HG03521 (cell line): ENCODE results near the gene POMT2.

Experiments used
- ATAC-seq: cut with Tn5 transposase; IDR thresholded peaks from one replicate; pipeline ENCODE4 v1.9.1; 2021; ENCODE audit warnings: mild to moderate bottlenecking, moderate library complexity; ENCODE audit not compliant: unreplicated experiment

Gene POMT2

DNA sequence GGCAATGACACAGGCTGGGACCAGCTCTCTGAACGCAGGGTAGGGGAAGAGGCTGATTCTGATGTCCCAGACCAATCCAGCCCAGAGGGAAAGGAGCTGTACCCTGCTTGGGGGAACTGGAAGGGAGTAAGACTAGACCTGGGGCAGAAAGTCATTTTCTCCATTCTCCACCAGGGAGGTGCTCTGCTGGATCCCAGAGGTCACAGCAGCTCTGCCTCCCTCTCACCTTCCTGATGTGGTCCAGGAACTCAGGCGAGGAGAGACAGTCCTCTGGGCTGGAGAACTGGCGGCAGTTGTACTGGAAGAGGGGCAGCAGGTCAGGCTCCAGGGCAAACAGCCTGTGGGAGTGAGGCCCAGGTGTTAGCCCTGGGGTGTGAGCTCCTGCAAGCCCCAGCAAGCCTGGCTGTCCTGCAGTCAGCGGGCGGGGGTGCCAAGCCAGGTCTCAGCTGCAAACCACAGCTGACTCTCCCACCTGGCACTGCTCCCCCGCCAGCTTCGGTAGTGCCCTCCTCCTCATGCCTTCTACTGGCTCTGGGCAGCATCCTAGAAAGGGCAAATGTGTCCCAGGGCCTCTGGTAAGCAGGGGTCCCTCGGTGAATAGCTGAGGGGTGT, 51.6 kb downstream of the POMT2 start:
- no peak for ATAC-seq

DNA sequence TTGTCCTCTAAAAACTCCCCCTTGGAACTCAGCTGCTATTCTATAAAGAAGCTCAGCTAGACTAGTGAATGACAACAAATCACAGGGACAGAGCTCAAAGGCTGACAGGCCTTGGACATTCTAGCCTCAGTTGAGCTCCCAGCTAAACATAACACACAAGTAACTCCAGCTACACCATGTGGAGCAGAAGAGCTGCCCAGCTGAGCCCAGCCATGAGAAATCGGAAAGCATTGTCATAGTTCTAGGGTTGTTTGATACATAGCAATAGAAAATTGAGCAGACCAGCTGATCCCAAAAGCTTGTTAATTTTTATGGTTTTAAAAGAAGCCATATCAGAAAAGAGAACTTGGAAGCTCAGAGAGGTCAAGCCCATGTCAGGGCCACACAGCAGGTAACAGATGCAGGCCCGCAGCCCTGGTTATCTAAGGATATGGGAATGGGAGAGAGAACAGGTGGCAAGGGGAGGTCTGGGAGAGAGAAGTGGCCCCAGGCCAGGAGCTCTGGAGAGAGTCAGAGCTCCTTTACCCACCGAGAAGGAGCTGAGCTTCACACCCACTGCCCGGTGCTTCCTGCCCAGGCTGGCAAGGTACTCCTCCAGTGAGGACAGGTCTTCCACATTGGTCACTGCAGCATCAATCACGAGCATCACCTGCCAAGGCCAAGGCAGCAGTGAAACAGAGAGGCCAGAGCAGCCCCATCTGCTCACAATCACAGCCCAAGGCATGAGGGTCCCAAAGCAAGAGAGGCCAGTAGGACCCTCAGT, 52.6 kb downstream of the POMT2 start:
- no peak for ATAC-seq

DNA sequence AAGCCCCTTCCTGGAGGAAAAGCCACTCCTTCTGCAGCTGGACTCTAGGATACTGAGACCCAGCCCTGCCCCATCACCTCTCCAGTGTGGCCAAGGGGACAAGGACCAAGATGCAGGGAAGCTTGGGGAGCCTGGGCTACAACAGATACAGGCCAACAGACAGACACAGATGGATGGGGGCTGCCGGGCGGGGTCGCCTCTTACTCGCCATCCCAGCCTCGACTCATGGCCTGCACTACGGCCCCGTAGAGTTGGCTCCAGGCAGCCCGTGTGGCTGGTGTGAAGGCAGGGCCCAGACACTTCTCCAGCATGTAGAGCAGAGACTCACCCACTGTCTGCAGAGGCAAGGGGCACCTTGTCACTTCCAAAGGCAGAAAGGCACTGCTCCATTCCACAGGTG, 54.3 kb downstream of the POMT2 start:
- no peak for ATAC-seq

DNA sequence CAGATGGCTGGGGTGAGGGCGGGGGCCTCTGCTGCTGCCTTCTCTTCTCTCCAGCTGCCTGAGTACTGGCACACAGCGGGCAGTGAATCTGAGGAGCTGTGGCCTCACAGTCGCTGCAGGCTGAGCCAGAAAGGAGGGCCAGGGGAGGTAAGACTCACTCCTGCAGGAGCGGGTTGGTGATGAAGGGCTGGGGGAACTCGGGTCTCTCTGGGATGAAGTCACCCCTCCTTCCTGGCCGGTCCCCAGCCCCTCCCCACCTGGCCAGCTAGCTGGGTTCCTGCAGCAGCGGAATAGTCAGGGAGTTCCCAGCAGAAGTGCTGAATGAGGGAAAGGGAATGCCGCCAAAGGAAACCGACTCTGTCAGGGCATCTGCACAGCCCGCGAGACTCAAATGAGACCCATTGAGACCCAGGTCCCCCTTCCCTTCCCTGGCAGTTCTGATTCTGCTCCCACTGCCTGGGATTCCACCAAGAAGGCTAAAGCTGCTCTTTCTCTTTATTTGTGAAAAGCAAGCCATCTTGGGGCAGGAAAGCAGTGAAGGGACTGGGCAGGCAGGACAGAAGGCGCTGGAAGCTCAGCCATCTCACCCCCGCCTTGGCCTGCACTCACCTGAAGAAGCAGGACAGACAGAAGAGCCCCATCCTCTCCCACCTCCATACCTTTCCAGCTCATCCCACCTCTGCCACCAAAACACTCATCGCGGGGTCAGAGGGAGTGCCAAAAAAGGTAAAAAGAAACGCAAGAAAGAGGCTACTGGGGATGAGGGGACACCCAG, 54.9 kb downstream of the POMT2 start:
- no peak for ATAC-seq

DNA sequence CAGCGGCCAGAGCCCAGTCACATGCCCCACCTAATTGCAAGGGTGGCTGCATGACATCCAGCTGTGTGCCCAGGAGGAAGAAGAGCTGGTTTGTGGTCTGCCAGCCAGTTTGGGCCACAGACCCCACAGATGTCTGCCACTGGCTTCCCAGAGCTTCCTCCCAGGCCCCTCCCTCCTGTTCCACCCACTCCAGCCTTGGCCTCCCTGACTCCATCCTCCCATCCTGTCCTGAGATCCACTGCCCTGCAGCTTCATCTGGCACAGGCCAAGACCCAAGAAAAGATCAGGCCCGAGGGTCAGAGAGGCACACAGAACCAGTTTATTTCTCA, 55.5 kb downstream of the POMT2 start:
- no peak for ATAC-seq

DNA sequence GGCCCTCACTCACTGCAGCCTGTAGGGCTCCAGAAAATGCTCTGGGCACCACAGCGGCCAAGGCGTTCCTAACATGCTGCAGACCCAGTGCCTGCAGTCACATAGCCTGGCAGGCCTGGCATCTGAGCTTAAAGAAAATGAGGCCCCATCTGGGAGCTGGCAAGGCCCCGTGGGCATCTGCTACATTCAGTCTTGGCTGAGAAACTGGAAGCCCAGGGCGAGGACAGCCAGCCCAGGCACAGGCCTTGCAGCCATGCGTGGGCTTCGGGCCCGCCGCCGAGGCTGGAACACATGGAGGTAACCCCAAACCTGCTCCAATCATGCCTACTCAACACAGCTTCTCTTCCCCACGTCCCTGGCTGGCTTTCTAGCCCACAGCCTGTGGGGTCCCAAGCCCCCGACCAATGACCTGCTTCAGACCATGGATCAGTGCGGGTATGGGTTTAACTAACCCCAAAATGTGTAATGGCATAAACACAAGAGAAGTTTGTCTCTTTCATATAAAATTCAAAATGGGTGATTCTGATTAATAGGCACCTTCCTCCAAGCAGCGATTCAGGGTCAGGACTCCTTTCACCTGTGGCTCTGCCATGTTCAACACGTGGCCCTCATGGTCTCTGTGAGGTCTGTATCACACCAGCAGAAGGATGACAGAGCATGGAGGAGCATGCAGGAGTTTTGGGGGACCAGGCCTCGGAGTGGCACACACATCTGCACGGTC, 56.1 kb downstream of the POMT2 start:
- no peak for ATAC-seq

DNA sequence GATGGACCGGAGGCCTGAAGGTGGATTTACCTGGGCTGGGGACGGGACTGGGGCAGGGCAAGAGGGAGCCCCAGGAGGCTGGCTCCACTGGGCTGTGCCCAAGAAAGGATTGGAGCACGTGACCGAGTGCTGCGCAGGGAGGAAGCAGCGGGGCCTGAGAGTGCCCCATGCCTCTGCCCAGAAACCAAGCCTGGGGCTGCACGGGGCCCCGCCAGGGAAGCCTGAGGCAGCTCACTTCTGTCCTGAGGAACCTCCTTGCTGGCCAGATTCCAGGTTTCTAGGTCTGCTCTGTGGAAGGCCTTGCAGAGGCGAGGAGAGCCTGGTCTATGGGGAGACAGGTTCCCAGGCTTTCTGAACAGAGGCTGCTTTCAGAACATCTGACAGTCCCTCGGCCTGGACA, 60.1 kb downstream of the POMT2 start:
- ATAC-seq = no peak

DNA sequence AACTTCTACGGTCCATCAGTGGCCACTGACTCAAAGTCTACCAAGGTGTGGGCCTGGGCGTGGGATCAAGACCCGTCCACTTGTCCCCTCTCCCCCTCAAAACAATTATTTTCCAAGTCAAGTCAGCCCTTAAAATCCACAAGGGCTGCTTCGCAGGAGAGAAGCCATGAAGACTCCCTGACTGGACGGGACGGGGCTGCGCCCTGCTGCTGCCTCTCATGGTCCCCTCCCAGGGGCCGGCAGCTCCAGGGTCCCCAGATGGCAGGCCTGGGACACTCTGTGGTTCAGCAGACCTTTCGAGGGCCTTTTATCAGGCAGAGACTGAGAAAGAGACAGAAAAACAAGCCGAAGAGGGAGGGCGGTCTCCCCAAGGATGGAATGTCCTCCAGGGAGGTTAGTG, 60.5 kb downstream of the POMT2 start:
- no peak for ATAC-seq

DNA sequence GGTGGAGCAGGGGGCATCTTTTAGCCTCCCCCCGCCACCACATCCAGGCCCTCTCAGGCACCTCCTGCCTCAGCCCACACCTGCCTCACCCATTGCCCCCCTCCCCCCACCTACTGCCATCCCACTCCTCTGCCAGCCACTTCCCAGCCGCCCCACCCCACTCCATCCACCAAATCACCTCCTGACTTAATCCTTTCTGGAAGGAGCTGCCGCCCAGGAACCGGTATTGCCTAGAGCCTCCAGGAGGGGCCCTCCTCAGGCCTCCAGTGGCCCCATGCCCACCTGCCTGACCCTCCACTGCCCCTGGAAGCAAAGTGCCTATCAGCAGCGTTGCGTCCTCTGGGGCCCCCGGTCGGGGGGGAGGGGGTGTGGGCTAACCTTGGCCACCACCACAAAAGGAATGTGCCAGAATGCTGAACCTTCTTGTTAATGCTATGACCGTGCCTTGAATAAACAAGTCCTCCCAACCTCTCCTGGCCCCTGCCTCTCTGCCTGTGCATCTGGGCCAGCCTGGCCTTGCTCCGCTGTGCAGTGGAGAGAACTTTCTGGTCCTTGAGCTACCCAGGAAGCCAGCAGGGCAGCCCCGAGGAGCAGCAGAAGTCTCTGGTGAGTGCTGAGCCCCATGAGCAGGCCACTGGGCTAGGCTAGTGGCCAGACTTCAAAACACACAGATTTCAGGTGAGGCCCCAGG, 61.5 kb downstream of the POMT2 start:
- ATAC-seq = no peak

DNA sequence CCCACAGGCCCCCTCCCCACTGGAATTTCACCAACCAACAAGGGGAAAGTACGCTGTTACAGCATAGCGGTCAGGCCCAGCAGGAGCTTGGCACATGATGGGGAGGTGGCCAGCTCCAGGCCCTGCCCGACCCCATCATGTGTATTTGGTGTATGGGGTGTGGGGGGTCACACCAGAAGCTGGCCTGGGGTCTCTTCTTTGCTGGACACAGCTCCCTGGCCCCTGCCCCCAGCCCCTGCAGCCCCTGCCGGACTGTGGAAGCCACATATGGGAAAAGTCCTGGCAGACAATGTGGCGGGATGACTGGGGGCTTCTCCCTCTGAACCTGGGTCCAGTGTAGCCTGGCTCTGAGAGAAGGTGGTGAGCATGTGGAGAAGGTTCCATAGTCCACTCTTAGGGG, 62.1 kb downstream of the POMT2 start:
- ATAC-seq = no peak

DNA sequence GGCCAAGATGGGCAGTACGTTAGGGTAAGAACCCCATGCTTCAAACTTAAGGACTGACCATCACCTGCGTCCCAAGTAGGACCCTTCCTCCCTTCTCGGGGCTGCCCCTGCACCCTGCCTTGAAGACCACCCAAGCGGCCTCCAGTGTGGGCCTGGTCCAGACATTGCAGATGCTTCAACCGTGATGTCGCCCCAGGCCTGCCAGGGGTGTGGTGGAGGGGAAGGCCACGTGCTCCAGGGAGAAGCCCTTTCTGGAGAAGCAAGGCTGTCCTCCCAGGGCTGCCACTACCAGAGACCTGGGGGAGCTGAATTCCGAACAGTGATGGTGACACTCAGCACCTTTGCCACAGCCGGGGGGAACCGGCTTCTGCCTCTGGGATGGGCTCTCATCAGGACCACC, 63.0 kb downstream of the POMT2 start:
- ATAC-seq = no peak

DNA sequence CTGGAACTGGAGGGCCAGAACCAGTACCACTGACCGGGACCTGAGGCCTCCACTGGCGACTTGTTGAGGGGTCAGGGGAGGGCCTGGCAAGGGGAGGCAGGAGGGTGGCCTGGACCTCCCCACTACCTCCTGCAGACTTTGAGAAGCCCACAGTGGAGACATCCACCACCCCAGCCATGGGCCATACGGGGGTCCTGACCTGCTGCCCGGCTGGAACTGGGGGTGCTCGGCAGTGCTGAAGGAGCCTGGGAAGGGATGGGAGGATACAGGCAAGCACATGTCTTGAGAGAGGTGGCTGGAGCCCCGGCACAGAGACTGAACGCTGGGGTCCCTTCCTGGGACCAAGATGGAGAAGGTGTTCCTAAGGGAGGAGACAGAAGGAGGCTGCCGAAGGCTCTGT, 64.0 kb downstream of the POMT2 start:
- ATAC-seq = no peak

DNA sequence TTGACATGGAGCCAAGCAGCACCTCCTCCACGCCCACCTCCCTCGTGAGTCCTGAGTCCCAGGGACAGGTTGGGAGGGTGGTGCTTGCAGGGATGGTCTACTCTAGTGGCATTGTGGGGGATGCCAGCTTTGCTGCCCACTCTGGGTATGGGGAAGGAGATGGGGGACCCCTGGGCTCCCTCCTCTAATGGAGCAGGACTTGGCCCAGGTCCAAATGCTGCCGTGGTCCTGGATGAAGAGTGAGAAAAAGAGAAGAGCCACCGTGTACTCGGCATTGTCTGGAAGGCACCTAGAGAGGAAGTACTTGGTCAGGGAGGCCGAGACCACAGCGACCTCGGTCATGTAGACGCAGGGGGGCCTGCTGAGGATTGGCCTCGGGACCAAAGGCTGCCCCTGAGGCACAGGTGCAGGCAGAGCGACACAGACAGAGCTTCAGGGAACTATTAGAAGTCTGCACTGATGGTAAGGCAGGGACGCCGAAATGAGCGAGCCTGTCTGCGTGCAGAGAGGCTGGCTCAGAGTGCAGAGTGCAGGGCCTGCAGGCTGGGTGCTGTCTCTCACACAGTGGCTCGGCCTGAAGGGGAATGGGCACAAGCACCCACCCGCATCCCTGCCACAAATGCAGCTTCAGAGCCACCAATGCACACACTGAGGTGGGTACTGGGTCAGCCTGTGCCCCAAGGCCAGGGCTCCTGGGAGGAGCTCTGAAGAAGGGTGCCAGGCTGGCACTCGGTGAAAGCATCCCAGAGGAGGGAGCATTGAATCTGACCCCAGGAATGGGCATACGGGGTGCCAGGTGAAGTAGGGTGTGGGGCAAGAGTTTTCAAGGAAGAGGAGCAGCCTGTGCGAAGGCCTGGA, 67.1 kb downstream of the POMT2 start:
- no peak for ATAC-seq

DNA sequence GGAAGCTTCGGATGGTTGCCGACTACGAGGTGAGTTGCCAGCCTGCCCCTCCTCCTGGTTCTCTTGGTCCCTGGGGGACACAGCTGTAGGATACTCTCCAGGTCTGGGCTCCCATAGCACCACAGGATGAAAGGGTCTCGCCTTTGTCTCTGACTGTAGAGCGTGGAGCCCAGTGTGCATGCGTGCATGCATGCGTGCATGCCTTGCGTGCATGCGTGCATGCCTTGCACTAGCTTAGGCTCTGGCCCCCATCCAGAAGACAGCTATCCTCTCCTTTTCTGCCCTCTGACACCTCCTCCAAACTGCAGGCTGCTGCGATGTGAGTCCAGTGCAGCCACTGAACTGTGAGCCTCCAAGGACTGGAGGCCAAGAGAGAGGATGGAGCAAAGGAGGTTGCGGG, 68.8 kb downstream of the POMT2 start:
- ATAC-seq = no peak

DNA sequence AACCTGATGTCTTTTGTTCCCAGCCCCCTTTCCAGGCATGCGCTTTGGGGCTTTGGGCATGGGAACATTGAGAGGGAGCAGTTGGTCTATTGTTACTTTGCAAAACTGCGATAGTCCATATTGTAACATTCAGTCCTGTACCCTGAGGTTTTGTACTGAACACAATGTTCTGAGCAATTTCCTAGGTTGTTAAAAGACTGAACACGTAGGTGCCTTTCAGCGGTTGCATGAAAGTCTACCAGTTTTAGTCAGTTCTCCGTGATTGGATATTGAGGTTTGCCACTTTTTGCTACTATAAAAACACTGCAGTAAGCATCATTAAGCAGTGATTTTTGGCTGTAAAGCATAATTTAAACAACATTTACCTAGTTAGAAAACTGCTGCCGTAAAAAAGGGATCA, 69.8 kb downstream of the POMT2 start:
- no peak for ATAC-seq

DNA sequence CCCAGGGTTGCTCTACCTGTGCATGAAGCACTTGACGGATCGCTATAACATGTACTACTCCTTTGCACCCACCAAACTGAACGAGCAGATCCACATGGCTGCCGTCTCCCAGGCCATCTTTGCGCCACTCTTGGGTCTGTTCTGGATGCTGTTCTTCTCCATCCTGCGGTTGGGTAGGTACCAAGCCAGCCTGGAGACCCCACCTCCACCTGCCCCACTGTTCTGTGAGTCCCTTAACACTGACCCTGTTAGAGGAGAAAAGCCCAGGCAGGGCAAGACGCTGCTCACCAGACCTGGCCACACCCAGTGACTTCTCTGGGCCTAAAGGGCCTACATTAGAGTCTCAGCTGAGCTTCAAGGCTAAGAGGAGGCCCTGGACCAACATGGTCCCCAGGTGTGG, 71.4 kb downstream of the POMT2 start:
- ATAC-seq = no peak

DNA sequence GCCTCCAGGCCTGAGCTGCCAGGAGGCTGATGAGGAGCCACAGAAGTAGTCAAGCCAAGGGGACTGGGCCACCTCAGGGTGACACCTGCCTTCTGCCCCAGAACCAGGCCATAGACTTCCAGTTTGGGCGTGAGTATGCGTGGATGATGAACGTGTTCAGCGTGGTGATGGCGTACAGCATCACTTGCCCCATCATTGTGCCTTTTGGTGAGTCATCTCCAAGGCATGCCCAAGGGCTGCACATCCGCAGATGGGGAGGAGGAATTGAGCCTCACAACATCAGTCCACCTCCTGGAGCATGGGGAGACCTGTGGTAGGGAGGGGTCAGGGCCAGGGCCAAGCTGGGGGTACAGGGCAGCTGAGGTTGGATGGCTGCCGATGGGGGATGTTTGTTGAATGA, 72.0 kb downstream of the POMT2 start:
- no peak for ATAC-seq

DNA sequence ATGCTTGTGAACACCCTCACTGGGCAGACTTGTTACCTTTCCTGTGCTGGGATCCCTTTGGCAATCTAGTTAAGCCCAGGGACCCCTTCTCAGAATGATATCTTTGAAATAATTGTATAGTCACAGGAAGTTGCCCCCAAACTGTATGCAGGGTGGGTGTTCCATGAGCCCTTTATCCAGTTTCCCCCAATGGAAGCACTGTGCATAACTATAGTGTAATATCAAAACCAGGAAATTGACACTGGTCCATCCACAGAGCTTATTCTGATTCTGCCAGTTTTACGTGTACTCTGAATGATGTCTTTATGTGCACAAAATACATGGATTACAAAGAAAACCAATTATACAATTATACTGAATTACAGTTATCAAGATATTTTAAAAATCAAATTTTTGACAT, 73.9 kb downstream of the POMT2 start:
- ATAC-seq = no peak

DNA sequence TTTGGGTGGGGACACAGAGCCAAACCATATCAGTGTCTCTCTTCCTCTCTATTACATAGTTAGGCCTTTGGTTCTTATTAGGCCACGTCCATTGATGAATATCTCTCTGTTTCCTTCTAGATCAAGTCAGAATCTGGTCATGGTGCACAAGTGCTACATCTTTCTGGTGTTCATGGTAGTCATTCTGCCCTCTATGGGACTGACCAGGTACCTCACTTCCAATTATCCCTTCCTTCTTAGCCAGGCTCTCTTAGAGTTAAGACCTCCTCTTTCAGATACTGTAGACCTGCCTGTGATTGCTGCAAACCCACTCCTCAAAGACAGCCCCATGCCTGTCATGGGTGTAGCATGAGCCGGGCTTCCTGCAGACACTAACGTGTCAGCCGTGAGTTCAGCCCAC, 74.9 kb downstream of the POMT2 start:
- ATAC-seq = no peak

DNA sequence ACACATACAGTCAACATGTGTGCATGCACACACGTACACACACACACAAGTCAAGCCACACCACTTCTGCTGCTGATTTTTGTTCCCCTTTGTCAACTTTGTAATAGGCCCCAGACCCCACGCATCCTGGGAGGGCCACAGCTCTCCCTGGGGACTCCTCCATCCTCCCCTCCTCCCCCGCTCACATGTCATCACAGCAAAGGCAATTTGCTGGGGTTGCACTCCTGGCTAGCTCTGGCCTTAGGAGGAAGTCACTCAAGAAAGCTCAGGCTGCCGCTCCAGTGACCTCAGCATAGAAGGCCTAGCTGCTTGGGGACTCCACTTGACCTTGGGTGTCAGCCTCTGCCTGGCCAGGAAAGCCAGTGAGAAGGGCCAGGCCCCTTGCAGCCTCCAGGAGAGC, 76.8 kb downstream of the POMT2 start:
- no peak for ATAC-seq
